Body of pancreas (tissue), 4 donors: ENCODE results near the gene ACTG1. TPM values are rescaled to one million over a fixed set of nuclear protein-coding genes. Genes with fewer than 3 reads are reported as not detected.

Experiments
- ATAC-seq: fragments of 150-250 bp; one replicate; pipeline ENCODE4 v1.9.1; 2016
- DNase-seq, 4 donors: peaks; one replicate each; pipeline ENCODE4 v3.0.0-alpha.2; 2019
- H3K27ac ChIP-seq, 4 donors: fragments of 200-600 bp; sonication (generic); 1 replicate in 3 of 4; 2 replicates in 1 of 4; pipeline versions ENCODE4 v1.5.1 to v1.6.1; 2016 to 2019; ENCODE audit warnings: mild to moderate bottlenecking in 1 of 4, mixed read lengths in 1 of 4, moderate library complexity in 1 of 4
- H3K27me3 ChIP-seq, 2 donors: fragments of 200-600 bp; sonication (generic); one replicate each; pipeline ENCODE4 v1.6.0; 2016; ENCODE audit warnings: mild to moderate bottlenecking in 1 of 2
- H3K36me3 ChIP-seq, 2 donors: fragments of 200-600 bp; sonication (generic); replicated peaks in 1 of 2; 2 replicates each; pipeline ENCODE4 v1.5.1; 2016; ENCODE audit warnings: low read depth in 2 of 2; ENCODE audit not compliant: insufficient read depth in 1 of 2
- H3K4me1 ChIP-seq: fragments of 200-600 bp; sonication (generic); one replicate; pipeline ENCODE4 v1.6.0; 2016
- H3K4me3 ChIP-seq, 2 donors: fragments of 200-600 bp; sonication (generic); 1 replicate in 1 of 2; 2 replicates in 1 of 2; pipeline ENCODE4 v1.5.1; 2016 to 2019
- H3K9me3 ChIP-seq, 3 donors: fragments of 200-600 bp; sonication (generic); 1 replicate in 2 of 3; 2 replicates in 1 of 3; pipeline ENCODE4 v1.5.1; 2016
- CTCF ChIP-seq, 7 experiments: fragments of 450-650 bp in 4 of 7; fragments of 200-600 bp in 3 of 7; sonication (generic) in 3 of 7; IDR thresholded peaks; one replicate each; pipeline ENCODE4 v1.5.1; 2016 to 2019; ENCODE audit warnings: antibody characterized with exemption in 7 of 7
- POLR2A ChIP-seq, 3 donors: fragments of 450-650 bp; IDR thresholded peaks; one replicate each; pipeline ENCODE4 v1.6.1; 2016; ENCODE audit warnings: antibody characterized with exemption in 3 of 3, mild to moderate bottlenecking in 2 of 3
- WGBS, 2 donors: methylation state at CpG; one replicate each; pipeline ENCODE4 v1.1.5; 2017; 5-methylcytosine and 5-hydroxymethylcytosine counted together
- intact Hi-C: fragments of 100-400 bp; cut with DNase I; formaldehyde crosslinking; loops from one replicate; pipeline ENCODE4 v1.15.1; 2023
- total RNA-seq, 2 donors: library from RNA; depleted of rRNA; stranded (reverse); fragments of >200 nt; gene quantifications; one replicate each; pipeline ENCODE4 v1.1.0, GENCODE V29; 2016

The ACTG1 gene
- total RNA-seq, 2 donors from 2014 or later, result 1,634 to 1,790 TPM

GRCh38 chr17:81539571-81539900 is 26.9 kb upstream of the ACTG1 start:
- DNase-seq (peak in 2 of 4 donors; percentile 7 to 10), ATAC-seq (no peak)
- intact Hi-C loops, result no loop called here
- no peak overlapping the region for H3K4me3 ChIP-seq
- WGBS, 2 donors, result 92 to 94% methylated on average over 6 to 10 of the region's 10 CpGs
- H3K27me3 ChIP-seq, result no peaks in the 10 kb centered on the region
- no peak overlapping the region for H3K27ac ChIP-seq
- no peak for TF ChIP-seq CTCF (IDR thresholded peaks at IDR 0.05)
- TF ChIP-seq POLR2A (IDR thresholded peaks at IDR 0.05), result no peak
- H3K36me3 ChIP-seq, result peaks cover 0 to 6% of the 10 kb centered on the region in 2 donors
- H3K9me3 ChIP-seq, result no peaks in the 10 kb centered on the region
- H3K4me1 ChIP-seq, result peaks cover 40% of the 10 kb centered on the region

GRCh38 chr17:81538651-81539570 is 26.3 kb upstream of the ACTG1 start:
- H3K27ac ChIP-seq, result peak overlapping the region in 2 of 4 donors; percentile 90 to 91
- no peaks in the 10 kb centered on the region for H3K27me3 ChIP-seq
- H3K4me1 ChIP-seq, result peaks cover 46% of the 10 kb centered on the region
- no peak for TF ChIP-seq CTCF (IDR thresholded peaks at IDR 0.05)
- H3K4me3 ChIP-seq, result no peak overlapping the region
- intact Hi-C loops, result no loop called here
- peak in 2 of 4 donors; percentile 11 to 13 for DNase-seq
- no peaks in the 10 kb centered on the region for H3K9me3 ChIP-seq
- H3K36me3 ChIP-seq, result peaks cover 0 to 6% of the 10 kb centered on the region in 2 donors
- WGBS, 2 donors, result 81 to 93% methylated on average over 3 to 21 of the region's 26 CpGs
- no peak for ATAC-seq

- peak overlapping the region; percentile 75 to 91 (median 90) for H3K27ac ChIP-seq
- no peaks in the 10 kb centered on the region for H3K9me3 ChIP-seq
- ATAC-seq (peak; percentile 56), DNase-seq (peak; percentile 82 to 91 (median 90))
- intact Hi-C loops, result no loop called here
- peaks cover 47% of the 10 kb centered on the region for H3K4me1 ChIP-seq
- peaks cover 0 to 6% of the 10 kb centered on the region in 2 donors for H3K36me3 ChIP-seq
- 30 to 37% methylated on average over 2 to 26 of the region's 26 CpGs for WGBS, 2 donors
- no peak overlapping the region for H3K4me3 ChIP-seq
- H3K27me3 ChIP-seq, result no peaks in the 10 kb centered on the region
- TF ChIP-seq CTCF (IDR thresholded peaks at IDR 0.05), result peak in 1 of 7 experiments; percentile 4
- peak in 1 of 3 donors; percentile 20 for TF ChIP-seq POLR2A (IDR thresholded peaks at IDR 0.05)
Observed at GRCh38 chr17:81537856-81538555, 25.4 kb upstream of the ACTG1 start.

GRCh38 chr17:81537343-81537855 is 24.8 kb upstream of the ACTG1 start:
- Histone ChIP-seq H3K4me3 (no peak overlapping the region), H3K36me3 (peaks cover 0 to 6% of the 10 kb centered on the region in 2 donors), H3K27ac (peak overlapping the region; percentile 75 to 91 (median 90)), H3K9me3 (no peaks in the 10 kb centered on the region), H3K4me1 (peaks cover 47% of the 10 kb centered on the region), H3K27me3 (no peaks in the 10 kb centered on the region)
- peak; percentile 70 for ATAC-seq
- peak in 2 of 3 donors; percentile 45 to 54 for TF ChIP-seq POLR2A (IDR thresholded peaks at IDR 0.05)
- TF ChIP-seq CTCF (IDR thresholded peaks at IDR 0.05), result peak; percentile 71 to 99 (median 93)
- WGBS, 2 donors, result 4 to 6% methylated on average over 7 to 17 of the region's 17 CpGs
- intact Hi-C loops, result no loop called here
- DNase-seq, result peak; percentile 84 to 85 (median 85)
